Panc1 (cell line): Measurements from ENCODE around the gene RNF138. TPM values are rescaled to one million over a fixed set of nuclear protein-coding genes. Genes with fewer than 3 reads are reported as not detected.

Experiments
- ATAC-seq: fragments of 200-7000 bp; cut with Tn5 transposase; 2 replicates; pipeline ENCODE4 v1.9.1; 2020; ENCODE audit warnings: mild to moderate bottlenecking, moderate library complexity
- BruUV-seq: library from RNA; stranded (reverse); fragments of 400-500 nt; replicated peaks from 2 replicates; lab custom pipeline; 2021; lab: Mats Ljungman, UMichigan
- CTCF ChIA-PET: fragments of 300-600 bp; sonication (Branson Sonifier 250); formaldehyde crosslinking; loops from one replicate; lab custom pipeline; 2022; ENCODE audit warnings: antibody characterized with exemption; lab: Charles Lee
- POLR2A ChIA-PET: fragments of 300-600 bp; sonication (Branson Sonifier 250); formaldehyde crosslinking; loops from one replicate; lab custom pipeline; 2022; ENCODE audit warnings: antibody characterized with exemption; lab: Charles Lee
- DNase-seq: peaks from one replicate; pipeline ENCODE4 v3.0.0-alpha.2; 2010; ENCODE audit warnings: low read depth, low spot score
- H3K27ac ChIP-seq: 2 replicates; pipeline ENCODE4 v1.5.1; 2011; ENCODE audit warnings: mild to moderate bottlenecking, low read length, inconsistent platforms
- H3K27me3 ChIP-seq: fragments of 200-500 bp; sonication (Bioruptor generic); 2 replicates; pipeline ENCODE4 v1.6.0; 2014; ENCODE audit warnings: low read length, inconsistent platforms; ENCODE audit not compliant: control insufficient read depth, insufficient read depth
- H3K36me3 ChIP-seq: fragments of 200-500 bp; sonication (Bioruptor generic); 2 replicates; pipeline ENCODE4 v1.5.1; 2014; ENCODE audit warnings: inconsistent platforms, mild to moderate bottlenecking, low read length, moderate library complexity; ENCODE audit not compliant: control insufficient read depth, insufficient read depth
- H3K4me1 ChIP-seq: 2 replicates; pipeline ENCODE4 v1.5.1; 2011; ENCODE audit warnings: inconsistent platforms, mild to moderate bottlenecking, low read length, moderate library complexity; ENCODE audit not compliant: control insufficient read depth, insufficient read depth
- H3K4me3 ChIP-seq, 2 experiments: 2 replicates each; pipeline ENCODE4 v1.5.1; 2011 to 2012; ENCODE audit warnings: low read depth in 2 of 2, low read length in 2 of 2, mild to moderate bottlenecking in 2 of 2, inconsistent platforms in 1 of 2, moderate library complexity in 1 of 2
- H3K9me3 ChIP-seq: fragments of 200-500 bp; sonication (Bioruptor generic); 2 replicates; pipeline ENCODE4 v1.5.1; 2014; ENCODE audit warnings: low read depth, mild to moderate bottlenecking, inconsistent platforms, low read length, moderate library complexity; ENCODE audit not compliant: control insufficient read depth, insufficient read depth
- POLR2AphosphoS5 ChIP-seq: IDR thresholded peaks from 2 replicates; pipeline ENCODE4 v1.6.1; 2012; ENCODE audit warnings: mild to moderate bottlenecking, low read depth, low read length, moderate library complexity
- SIN3A ChIP-seq: IDR thresholded peaks from 2 replicates; pipeline ENCODE4 v1.6.1; 2012; ENCODE audit warnings: low read depth, mild to moderate bottlenecking, low read length, moderate library complexity, borderline replicate concordance; ENCODE audit not compliant: insufficient read depth
- TCF7L2 ChIP-seq: IDR thresholded peaks from 2 replicates; pipeline ENCODE4 v1.6.1; 2011; ENCODE audit warnings: mild to moderate bottlenecking, low read depth, low read length, inconsistent platforms
- in situ Hi-C: cut with HindIII; loops from 2 replicates; pipeline ENCODE4 v1.10.0; 2016; ENCODE audit warnings: low sequenced_read_pairs, low pct_unique_long_range_greater_than_20kb
- intact Hi-C: fragments of 100-400 bp; cut with micrococcal nuclease; formaldehyde crosslinking; loops from one replicate; pipeline ENCODE4 v1.10.0; 2022; ENCODE audit not compliant: unreplicated experiment
- total RNA-seq: library from RNA; stranded (reverse); gene quantifications from one replicate; pipeline ENCODE4 v1.2.1, GENCODE V29; 2021; ENCODE audit not compliant: unreplicated experiment
- TF ChIP-seq, protein P1 (sequence below): fragments of 450-650 bp; IDR thresholded peaks from 2 replicates; pipeline ENCODE4 v1.5.1; 2017; ENCODE audit warnings: mild to moderate bottlenecking
- TF ChIP-seq, protein P2 (sequence below), 2 experiments: IDR thresholded peaks; 2 replicates each; pipeline ENCODE4 v1.6.1; 2011 to 2012; ENCODE audit warnings: low read depth in 2 of 2, control low read depth in 1 of 2, low read length in 1 of 2, mild to moderate bottlenecking in 1 of 2, moderate library complexity in 1 of 2; ENCODE audit not compliant: insufficient read depth in 1 of 2

Gene RNF138
- total RNA-seq, 1 experiment from 2014 or later: 27.3 TPM

DNA sequence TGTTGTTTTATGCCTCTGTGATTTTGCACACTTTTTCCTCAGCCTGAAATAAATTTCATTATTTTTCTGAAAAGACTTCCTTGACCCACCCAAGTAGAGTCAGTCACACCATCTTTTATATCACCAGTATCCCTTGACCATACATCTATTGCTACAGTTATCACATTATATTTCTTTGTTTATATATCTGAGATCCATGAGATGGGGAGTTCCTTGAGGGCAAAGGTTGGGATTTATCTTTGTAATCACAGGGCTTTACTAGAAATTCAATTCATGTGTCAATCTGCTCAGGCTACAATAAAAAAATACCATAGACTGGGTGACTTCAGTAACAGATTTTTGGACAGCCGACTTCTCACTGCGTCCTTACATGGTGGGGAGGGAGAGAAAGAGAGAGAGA is 12.8 kb upstream of the RNF138 start:
- Histone ChIP-seq H3K9me3 (no peaks in the 10 kb centered on the region), H3K4me3 (no peak overlapping the region), H3K27ac (no peak overlapping the region), H3K4me1 (no peaks in the 10 kb centered on the region), H3K36me3 (no peaks in the 10 kb centered on the region), H3K27me3 (no peaks in the 10 kb centered on the region)
- TF ChIP-seq, protein P1, sequence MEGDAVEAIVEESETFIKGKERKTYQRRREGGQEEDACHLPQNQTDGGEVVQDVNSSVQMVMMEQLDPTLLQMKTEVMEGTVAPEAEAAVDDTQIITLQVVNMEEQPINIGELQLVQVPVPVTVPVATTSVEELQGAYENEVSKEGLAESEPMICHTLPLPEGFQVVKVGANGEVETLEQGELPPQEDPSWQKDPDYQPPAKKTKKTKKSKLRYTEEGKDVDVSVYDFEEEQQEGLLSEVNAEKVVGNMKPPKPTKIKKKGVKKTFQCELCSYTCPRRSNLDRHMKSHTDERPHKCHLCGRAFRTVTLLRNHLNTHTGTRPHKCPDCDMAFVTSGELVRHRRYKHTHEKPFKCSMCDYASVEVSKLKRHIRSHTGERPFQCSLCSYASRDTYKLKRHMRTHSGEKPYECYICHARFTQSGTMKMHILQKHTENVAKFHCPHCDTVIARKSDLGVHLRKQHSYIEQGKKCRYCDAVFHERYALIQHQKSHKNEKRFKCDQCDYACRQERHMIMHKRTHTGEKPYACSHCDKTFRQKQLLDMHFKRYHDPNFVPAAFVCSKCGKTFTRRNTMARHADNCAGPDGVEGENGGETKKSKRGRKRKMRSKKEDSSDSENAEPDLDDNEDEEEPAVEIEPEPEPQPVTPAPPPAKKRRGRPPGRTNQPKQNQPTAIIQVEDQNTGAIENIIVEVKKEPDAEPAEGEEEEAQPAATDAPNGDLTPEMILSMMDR: no peak
- TF ChIP-seq TCF7L2 (no peak), POLR2AphosphoS5 (no peak), SIN3A (no peak)
- TF ChIP-seq, protein P2, sequence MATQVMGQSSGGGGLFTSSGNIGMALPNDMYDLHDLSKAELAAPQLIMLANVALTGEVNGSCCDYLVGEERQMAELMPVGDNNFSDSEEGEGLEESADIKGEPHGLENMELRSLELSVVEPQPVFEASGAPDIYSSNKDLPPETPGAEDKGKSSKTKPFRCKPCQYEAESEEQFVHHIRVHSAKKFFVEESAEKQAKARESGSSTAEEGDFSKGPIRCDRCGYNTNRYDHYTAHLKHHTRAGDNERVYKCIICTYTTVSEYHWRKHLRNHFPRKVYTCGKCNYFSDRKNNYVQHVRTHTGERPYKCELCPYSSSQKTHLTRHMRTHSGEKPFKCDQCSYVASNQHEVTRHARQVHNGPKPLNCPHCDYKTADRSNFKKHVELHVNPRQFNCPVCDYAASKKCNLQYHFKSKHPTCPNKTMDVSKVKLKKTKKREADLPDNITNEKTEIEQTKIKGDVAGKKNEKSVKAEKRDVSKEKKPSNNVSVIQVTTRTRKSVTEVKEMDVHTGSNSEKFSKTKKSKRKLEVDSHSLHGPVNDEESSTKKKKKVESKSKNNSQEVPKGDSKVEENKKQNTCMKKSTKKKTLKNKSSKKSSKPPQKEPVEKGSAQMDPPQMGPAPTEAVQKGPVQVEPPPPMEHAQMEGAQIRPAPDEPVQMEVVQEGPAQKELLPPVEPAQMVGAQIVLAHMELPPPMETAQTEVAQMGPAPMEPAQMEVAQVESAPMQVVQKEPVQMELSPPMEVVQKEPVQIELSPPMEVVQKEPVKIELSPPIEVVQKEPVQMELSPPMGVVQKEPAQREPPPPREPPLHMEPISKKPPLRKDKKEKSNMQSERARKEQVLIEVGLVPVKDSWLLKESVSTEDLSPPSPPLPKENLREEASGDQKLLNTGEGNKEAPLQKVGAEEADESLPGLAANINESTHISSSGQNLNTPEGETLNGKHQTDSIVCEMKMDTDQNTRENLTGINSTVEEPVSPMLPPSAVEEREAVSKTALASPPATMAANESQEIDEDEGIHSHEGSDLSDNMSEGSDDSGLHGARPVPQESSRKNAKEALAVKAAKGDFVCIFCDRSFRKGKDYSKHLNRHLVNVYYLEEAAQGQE (IDR thresholded peaks at IDR 0.05; ENCODE audit: insufficient read depth in 1 of 2, low read depth in 2 of 2, low read length in 1 of 2): no peak
- in situ Hi-C loops: no loop called here
- intact Hi-C loops: no loop called here
- BruUV-seq: no TSS peak
- ATAC-seq (no peak), DNase-seq (no peak)
- ChIA-PET CTCF (no interaction called here), POLR2A (no interaction called here)

DNA sequence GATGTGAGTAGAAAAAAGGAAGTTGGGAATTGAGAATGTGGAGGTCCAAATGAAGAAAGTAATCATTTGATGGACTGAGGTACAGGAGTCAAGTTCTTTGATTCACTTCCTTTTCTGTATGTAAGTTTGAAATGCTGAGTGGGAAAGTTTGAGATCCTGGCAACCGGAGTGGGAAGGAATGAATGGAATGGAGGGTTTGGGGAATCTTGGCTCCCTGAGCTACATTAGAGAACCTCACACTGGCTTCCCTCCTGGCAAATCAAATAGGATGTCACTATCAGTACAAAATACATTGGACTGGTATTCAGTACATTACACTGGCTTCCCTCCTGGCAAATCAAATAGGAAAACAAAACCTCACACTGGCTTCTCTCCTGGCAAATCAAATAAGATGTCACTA is 9.8 kb upstream of the RNF138 start:
- BruUV-seq: no TSS peak
- Histone ChIP-seq H3K4me1 (no peaks in the 10 kb centered on the region), H3K36me3 (no peaks in the 10 kb centered on the region), H3K4me3 (no peak overlapping the region), H3K9me3 (no peaks in the 10 kb centered on the region), H3K27me3 (no peaks in the 10 kb centered on the region), H3K27ac (no peak overlapping the region)
- DNase-seq (no peak), ATAC-seq (no peak)
- no peak for TF ChIP-seq SIN3A
- no peak for TF ChIP-seq POLR2AphosphoS5
- TF ChIP-seq, protein P2 (IDR thresholded peaks at IDR 0.05; ENCODE audit: insufficient read depth in 1 of 2, low read depth in 2 of 2, low read length in 1 of 2): no peak
- TF ChIP-seq TCF7L2: no peak
- TF ChIP-seq, protein P1: no peak
- CTCF ChIA-PET: no interaction called here
- POLR2A ChIA-PET: no interaction called here
- intact Hi-C loops: no loop called here
- in situ Hi-C loops: no loop called here
